HG02610 (cell line): Measurements from ENCODE around the gene TSPAN3.

Experiments used
- ATAC-seq: cut with Tn5 transposase; IDR thresholded peaks from one replicate; pipeline ENCODE4 v1.9.1; 2021; ENCODE audit warnings: mild to moderate bottlenecking, moderate library complexity; ENCODE audit not compliant: unreplicated experiment

The TSPAN3 gene

DNA sequence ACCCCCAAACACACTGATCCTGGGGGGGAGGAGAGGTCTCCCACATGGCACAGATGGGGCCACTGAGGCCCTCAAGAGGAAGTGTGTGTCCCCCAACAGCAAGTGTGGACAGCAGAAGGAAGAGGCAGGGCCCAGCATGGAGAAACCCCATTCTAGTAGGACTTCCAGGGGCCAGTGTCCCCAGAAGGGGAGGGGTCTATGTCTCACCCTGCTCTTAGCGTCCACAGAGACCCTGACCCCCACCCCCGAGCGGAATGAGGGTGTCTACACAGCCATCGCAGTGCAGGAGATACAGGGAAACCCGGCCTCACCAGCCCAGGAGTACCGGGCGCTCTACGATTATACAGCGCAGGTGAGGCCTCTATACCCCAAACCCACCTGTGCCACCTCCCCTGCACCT is 35.3 kb downstream of the TSPAN3 start:
- no peak for ATAC-seq

DNA sequence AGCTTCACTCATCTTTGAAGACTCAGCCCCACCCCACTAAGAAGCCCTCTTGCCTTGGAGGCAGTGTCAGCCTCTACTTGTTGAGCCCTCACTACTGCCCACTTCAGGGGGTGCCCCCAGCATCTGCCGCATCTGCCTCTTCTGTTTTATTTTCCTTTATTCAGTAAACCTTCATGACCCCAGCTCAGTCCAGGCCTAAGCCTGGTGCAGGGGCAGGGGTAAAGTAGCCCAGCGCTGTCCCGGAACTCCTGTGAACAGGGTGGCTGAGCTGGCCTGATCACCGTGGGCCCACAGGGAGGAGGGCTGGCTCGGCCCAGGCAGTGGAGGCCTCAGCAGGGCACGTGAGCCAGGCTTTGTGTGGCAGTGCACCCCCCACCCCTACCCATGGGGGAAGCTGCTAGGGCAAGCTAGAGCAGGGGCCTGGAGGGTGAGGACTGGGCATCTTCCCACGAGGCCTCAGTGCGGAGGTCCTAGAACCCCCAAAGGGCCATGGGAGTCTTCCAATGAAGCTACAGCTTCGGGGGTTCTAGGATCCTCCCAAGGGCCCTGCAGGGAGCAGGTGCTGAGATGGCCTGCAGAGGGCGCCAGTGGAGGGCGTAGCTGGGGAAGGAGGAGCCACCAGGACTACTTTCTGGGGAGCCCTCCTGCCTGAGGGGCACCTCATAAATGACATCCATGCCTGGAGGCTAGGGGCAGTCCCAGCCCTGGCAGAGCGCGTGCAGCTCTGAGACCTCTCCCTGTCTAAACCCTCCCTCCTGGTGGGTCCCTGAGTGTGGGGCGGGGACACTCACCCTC is 36.0 kb downstream of the TSPAN3 start:
- ATAC-seq = no peak

DNA sequence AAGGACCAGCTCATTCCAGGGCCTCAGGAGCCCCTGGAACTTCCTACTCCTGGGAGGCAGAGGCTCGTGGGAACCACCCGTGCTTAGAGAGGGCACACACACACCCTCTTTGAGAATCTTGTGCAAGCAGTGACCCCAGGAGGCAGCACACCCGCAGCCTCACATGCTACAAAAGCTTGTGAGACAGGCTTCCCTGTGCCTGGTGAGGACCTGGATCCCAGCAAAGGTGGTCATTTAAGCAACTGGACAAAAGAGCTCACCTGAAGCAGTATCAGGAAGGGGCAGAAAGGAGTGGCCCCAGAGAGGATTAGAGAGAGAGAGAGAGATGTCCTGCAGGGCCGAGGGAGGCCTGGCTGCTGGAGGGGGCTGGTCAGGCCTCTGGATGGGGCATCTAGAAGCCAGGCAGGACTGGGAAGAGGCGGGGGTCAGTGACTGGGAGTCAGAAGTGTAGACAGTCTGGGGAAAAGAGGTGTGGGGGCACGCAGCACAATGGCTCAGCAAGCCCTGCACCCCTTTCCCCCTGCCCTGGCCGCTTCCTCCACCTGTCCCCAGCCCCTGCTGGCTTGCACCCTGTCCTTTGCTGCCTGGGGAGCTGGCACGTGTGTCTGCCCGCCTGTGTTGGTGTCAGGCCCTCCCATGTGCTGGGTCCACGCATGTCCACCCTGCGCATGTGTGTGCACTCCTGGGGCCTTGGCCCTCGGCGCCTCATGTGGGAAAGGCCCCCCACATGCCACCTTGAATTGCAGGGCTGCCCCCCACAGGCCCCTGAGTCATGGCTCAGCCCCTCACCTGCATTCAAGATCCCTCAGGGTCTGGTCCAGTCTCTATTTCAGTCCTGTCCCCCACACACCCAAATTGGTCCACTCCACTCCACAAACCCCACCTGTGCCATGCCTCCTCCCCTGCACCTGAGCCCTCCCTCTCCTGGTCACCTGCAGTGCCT is 36.9 kb downstream of the TSPAN3 start:
- no peak for ATAC-seq

DNA sequence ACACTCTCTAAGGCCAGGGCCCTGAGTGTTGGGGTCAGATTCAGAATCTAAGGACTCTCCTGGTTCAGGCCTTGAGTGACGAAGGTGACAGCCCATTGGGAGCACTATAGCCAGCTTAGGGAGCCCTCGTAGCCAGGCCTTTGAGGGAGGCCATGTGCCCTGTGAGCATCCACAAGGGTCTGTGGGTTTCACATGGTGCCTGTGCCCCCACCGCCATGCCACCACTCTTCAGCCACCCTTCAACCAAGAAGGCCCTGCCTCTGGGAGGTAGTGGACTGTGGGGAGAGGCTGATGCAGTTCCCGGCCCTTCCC is 37.5 kb downstream of the TSPAN3 start:
- ATAC-seq = no peak

DNA sequence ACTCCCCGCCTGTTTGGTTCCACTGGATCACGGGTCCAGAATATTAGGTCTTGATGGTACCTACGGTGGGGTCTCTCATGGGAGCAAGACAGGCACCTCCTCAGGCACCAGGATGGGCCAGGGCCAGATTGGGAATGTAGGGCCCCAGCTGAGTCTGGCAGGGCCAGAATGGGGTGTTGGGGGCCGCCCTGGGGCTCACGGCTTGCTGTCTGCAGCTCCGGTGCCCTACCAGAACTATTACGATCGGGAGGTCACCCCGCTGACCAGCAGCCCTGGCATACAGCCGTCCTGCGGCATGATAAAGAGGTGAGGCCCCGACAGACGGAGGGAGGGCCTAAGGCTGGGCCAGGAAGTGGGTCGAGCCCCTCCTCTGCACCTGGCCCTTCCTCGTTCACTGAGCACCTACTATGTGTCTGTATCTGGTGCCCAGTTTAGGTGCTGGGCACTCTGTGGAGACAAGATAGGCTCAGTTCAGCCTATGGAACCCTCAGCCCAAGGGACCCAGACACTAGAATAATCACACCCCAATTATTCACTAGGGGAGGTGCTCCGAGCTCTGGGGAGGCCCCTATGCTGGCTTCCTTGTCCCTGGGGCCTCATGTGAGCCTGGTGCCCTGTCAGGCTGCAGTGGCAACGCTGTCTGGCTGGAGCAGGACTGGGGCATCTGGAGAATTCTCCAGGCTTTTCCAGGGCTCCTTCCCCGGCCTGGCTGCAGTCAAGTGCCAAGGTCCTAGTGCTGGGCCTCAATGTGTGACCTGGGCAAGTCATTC is 38.1 kb downstream of the TSPAN3 start:
- ATAC-seq = no peak

DNA sequence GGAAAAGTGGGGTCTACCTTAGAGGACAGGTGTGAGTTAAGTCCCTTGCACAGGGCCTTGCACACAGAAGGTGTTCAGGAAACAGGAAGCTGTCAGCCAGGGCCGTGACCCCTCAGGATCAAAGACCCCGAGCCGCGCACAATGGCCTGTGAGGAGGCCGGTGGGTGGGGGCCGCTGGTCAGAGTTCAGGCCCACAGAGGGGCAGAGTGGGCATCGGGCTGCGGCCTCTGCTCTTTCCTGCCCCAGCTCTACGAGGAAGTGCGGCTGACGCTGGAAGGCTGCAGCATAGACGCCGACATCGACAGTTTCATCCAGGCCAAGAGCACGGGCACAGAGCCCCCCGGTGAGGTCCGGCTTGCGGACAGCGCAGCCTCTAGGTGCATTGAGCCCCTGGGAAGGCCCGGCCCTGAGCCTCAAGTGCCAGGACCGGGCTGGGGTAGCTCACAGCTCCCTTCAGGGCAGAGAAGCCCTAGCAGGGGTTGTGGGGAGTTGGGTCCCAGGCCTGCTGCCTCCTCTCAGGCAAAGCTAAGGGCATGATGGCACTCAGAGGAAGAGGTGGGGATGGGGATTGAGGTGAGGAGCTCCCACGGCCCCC is 38.8 kb downstream of the TSPAN3 start:
- no peak for ATAC-seq

DNA sequence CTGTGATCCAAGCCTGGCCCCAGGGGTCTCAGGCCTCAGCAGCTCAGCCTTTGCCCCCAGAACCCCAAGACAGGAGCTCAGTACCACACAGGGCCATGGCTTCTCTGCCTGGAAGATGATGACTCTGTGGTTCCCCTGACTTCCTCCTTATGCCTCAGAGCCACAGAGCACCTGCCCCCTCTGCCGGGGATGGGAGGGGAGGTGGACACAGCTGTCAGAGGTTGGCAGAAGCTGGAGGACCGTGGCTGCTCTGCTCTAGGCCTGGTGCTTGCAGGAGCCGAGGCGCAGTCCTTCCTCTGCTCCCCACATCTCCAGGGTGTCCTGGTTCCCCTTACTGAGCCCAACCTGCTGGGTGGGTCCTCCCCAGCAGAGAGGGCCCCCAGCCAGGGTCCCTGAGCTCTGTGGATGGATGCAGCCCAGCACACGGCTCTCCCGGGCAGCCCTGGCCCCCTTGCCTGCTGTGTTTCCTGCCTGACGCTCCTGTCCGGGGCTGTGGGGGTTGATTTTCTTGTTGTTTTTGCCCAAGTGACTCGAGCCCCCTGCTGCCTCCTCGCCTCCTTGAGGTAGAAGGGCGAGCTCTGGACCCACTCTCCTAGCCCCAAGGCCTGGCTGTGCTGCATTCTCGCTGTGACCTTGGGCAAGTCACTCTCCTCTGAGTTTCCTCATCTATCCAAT is 39.4 kb downstream of the TSPAN3 start:
- no peak for ATAC-seq

DNA sequence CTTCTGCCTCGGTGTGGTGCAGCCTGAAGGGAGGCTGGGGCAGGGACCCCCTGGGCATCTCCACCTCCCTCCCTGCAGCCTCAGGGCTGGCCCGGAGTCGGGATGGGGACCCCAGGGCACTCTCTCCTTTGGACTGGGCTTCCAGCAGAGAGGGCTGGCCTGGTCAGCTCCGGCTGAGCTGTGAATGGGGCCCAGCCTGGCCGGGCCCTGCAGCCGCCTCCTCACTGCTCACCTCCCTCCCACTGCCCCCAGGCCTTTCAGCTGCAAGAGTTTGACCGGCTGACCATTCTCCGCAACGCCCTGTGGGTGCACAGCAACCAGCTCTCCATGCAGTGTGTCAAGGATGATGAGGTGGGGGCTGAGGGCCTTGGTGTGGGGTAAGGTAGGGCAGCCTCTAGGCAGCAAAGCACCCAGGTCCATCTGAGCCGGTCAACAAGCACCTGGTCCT is 40.0 kb downstream of the TSPAN3 start:
- ATAC-seq = no peak

DNA sequence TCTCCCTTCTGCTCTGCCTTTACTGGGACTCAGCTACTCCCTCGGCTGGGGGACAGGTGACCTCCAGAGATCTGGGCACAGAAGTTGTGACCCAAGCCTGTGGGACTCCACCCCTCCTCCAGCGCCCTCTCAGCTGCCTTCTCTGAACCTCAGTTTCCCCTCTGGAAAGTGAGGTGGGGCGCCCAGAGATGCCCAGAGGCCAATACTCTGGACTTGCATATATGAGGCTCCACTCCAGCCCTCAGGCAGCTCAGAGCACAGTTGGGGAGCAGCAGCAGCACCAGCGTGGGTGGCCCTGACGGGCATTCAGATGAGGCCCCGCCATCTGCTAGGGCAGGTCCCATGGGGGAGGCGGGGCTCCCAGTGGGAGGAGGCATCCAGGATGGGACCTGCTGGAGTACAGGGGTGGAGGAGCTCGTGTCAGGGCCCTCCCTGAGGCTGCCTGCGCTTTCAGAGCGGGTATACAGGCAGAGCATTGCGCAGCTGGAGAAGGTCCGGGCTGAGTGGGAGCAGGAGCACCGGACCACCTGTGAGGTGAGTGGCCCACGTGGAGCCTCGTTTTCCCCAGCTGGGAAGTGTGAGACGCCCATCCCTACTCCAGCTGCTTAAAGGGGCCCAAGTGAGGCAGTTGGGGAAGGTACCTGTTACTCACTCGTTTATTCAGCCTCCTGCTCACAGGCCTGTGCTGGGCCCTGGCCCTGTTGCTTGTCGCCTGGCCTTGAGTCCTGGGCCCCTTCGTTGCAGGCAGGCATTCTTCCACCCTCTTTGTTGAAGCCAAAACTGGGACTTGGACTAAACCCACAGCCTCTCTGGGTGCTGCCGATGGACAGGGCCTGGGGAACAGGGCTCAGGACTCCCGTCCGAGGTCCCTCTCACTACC is 40.6 kb downstream of the TSPAN3 start:
- ATAC-seq = no peak

DNA sequence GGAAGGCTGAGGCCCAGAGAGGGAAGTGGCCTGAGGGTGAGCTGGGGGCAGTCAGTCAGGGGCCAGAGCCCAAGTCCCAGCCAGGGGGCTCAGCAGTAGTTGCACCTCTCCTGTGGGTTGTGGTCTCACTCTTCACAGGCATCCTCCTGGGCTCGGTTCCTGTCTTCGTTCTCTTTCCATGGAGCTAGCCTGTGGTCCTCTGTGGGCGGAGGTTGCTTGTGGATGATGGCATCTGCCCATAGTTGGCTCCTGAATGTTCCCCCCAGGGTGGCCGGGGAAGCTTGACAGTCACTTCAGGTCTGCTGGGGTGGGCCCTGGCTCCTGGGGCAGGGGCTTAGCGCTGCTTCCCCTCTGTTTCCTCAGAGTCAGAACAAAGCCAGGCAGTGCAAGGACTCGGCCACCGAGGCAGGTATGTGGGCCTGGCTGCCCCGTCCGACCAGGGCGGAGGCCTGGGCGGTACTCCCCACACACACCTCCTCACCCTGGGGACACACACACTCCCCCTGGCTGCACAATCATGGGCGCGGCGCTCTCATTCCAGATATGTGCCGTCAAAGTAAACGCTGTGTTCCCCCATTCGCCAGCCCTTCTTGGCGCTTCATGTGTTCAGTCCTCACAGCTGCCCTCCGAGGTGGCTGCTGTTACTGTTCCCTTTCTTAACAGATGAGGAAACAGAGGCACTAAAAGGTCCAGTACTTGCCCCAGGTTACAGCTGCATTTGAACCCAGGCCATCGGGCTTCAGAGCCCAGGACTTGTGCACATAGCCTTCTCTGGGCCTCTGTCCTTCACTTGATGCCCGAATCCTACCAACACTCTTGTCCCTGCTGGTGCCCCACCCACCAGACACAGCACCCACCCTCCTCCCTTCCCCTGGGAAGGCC is 41.5 kb downstream of the TSPAN3 start:
- ATAC-seq = no peak

DNA sequence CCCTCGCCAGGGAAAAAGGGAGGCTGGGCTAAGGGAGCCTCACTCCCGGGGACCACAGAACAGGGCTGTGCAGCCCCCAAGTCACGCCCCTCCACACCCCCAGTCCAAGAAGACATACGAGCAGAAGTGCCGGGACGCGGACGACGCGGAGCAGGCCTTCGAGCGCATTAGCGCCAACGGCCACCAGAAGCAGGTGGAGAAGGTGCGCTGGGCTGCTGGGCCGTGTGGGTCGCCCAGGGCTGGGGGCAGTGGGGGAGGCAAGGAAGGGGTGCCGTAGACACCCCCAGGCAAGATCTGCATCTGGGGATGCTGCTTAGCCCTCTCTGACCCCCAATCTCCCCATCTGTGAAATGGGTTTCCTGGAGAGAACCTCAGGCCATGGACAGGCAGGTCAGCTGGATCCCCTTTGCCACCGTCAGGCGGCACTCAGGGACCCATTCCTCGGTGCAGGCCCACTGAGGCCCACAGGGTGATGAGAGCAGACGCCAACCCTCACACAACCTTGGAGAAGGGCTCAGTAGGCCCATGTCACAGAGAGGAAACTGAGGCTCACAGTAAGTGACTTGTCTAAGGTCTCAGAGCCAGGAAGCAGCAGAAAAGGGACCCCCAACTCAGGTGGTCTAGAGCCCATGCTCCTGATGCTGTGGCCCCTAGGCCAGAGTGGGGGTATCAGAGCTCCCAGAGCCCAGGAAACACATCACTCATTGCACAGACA is 42.3 kb downstream of the TSPAN3 start:
- ATAC-seq = no peak

DNA sequence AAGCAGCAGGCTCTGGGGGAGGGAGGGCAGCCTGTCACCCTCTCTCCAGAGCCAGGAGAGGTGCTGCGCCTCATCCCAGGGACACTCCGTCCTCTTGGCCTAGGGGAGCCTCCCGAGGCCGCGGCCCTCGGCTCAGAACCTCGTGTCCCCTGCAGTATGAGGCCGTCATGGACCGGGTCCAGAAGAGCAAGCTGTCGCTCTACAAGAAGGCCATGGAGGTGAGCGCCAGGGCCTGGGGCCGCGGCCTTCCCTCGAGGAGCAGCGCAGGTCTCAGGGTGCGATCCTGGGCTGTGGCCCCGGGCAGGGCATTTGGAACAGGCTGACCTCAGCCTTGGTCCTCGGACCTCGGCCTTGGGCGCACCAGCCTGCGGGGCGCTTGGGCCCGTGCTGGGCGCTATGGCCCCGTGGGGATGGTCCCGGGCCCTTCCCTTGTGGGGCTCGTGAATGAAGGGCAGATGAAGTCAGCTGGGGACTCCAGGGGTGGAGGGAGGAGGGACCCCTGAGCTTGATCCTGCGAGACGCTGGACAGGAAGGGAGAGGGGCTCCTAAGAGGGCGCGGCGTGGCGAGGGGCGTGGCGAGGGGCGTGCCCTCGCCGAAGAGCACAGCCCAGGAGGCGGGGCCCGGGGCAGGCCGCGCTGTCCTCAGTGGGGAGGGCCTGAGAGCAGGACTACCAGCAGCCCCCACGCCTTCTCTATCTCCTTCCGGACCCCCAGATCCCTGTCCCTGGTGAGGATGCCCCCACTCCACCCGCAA is 43.0 kb downstream of the TSPAN3 start:
- ATAC-seq = no peak

DNA sequence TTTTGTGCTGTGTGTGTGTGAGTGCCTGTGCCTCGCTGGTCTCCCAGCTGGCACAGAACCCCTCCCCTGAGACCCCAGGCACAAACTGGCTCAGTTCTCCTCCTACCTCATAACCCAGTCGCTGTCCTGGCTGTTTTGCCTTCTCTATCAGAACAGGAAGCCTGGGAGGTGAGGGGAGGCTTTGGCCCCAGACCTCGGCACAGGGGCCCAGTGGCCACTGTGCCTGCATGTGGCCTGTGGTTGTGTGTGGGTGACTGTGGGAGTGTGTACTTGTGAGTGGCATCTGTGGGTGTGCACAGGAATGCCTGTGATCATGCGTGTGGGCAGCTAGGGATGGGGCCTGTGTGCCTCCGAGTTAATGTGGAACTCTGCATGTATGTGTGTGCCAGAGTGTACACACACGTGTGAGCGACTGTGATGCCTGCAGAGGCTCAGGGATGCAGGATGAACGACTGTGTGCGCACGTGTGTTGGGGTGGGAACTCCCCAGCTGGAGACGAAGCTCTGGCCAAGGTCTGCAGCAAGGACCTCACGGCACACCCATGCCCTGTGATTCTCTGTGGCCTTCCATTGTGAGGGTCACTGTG is 43.7 kb downstream of the TSPAN3 start:
- ATAC-seq = no peak

DNA sequence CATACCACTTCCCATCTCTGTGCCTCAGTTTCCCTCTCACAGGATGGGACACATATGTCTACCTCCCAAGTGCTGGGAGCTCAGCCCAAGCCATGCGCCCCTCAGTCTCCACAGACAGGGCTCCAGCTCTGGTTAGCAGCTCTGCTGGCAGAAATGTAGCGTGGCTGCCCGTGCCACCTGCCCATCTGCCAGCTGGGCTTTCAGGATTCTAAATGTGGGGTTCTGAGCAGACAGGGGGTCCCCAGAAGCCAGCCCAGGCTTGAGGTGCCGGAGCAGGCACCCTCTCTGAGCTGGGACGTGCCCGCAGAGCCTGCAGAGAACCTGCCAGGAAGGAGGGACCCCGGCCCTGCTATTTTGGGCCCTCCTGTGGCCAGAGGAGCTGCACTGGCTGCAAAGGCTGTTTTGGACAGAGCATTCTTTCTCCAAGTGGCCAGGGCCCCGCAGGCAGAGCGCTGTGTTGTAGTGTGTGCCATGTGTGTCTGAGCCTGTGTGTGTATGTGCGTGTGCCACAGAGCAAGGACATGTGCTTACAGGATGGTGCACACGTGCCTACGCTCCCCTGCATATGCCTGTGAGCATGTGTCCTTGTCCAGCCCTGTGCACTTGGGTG is 44.3 kb downstream of the TSPAN3 start:
- no peak for ATAC-seq

DNA sequence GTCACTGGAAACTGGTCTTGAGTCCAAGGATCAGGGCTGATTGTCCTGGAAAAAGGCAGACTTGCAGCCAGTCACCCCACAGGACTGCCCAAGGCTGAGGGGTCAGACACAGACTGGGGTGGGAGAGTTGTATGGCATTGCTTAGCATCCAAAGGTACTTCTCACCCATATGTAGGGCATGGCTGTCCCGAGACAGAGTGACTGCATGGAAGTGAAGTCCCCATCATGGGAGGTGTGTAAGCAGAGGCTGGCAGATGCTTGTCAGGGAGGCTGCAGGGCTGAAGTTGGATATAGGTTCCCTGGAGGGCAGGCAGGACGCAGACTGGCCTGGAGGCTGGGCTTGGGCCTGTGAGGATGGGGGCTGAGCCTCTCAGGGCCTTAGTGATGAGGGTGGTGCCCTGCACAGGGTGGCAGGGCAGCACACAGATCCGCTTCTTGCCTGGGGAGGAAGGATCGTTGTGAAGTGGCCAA is 44.9 kb downstream of the TSPAN3 start:
- no peak for ATAC-seq
